ENCODE data around the gene SAAL1.
"Not testable (repeated sequence)": the region's sequence is repeated elsewhere in the genome, so short reads cannot be mapped to it uniquely, and the experiment has no call there.

The SAAL1 gene, protein sequence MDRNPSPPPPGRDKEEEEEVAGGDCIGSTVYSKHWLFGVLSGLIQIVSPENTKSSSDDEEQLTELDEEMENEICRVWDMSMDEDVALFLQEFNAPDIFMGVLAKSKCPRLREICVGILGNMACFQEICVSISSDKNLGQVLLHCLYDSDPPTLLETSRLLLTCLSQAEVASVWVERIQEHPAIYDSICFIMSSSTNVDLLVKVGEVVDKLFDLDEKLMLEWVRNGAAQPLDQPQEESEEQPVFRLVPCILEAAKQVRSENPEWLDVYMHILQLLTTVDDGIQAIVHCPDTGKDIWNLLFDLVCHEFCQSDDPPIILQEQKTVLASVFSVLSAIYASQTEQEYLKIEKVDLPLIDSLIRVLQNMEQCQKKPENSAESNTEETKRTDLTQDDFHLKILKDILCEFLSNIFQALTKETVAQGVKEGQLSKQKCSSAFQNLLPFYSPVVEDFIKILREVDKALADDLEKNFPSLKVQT

GRCh38 chr11:18105802-18106574 lies at the start of gene SAAL1:
TSS of gene SAAL1 (minus strand) at chr11:18106082. CDS start at chr11:18106041, 41 bp downstream.
- DNase-seq, result peak; percentile 81

- no peak for DNase-seq
Observed at GRCh38 chr11:18151581-18151980, 45.7 kb upstream of the SAAL1 start.

GRCh38 chr11:18145837-18146236 lies 40.0 kb upstream of the SAAL1 start:
- DNase-seq, result no peak

GRCh38 chr11:18145025-18145424 lies 39.1 kb upstream of the SAAL1 start:
- no peak for DNase-seq

DNA sequence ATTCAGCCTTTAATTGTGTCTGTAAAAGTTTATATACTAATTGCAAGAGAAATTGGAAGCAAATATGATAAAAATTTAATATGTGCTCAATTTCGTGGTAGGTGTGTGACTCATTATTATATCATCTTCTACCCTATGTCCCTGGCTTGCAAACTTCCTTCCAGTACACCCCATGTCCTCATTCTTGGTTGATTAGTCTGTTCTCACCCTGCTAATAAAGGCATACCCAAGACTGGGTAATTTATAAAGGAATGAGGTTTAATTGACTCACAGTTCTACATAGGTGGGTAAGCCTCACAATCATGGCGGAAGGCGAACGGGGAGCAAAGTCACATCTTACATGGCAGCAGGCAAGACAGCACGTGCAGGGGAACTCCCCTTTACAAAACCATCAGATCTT lies 38.4 kb upstream of the SAAL1 start:
- peak; percentile 78 for DNase-seq

- DNase-seq, result no peak
Observed at GRCh38 chr11:18140145-18140544, 34.3 kb upstream of the SAAL1 start.

GRCh38 chr11:18137186-18137800 lies 31.4 kb upstream of the SAAL1 start:
- DNase-seq, result no peak

DNA sequence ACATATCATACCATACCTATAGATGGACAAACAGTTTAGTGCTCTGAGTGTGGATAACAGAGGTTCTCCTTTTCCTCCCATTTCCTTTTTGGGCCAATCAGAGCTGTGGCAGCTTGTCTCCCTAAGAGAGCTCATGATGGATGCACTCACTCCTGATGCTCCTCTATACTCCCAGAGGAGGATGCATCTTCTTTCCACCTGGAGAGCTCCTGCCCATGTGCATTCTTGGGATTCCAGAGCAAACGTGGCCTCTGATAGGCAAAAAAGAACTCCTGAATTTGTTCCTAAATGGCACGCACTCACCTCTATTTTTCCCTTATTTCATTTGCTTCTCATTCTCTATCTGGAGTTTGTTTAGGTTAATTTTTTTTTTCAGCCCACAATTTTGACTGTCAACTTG lies 29.4 kb upstream of the SAAL1 start:
- no peak for DNase-seq

GRCh38 chr11:18132341-18132740 lies 26.5 kb upstream of the SAAL1 start, which contains the start of gene MRGPRX3:
TSS of gene MRGPRX3 (plus strand) at chr11:18132571. CDS start at chr11:18137203, 4,632 bp downstream.
- peak; percentile 10 for DNase-seq

GRCh38 chr11:18131115-18131514 lies 25.2 kb upstream of the SAAL1 start:
- DNase-seq, result not testable (repeated sequence)

GRCh38 chr11:18121331-18121828 lies 15.5 kb upstream of the SAAL1 start:
- DNase-seq, result not testable (repeated sequence)

DNA sequence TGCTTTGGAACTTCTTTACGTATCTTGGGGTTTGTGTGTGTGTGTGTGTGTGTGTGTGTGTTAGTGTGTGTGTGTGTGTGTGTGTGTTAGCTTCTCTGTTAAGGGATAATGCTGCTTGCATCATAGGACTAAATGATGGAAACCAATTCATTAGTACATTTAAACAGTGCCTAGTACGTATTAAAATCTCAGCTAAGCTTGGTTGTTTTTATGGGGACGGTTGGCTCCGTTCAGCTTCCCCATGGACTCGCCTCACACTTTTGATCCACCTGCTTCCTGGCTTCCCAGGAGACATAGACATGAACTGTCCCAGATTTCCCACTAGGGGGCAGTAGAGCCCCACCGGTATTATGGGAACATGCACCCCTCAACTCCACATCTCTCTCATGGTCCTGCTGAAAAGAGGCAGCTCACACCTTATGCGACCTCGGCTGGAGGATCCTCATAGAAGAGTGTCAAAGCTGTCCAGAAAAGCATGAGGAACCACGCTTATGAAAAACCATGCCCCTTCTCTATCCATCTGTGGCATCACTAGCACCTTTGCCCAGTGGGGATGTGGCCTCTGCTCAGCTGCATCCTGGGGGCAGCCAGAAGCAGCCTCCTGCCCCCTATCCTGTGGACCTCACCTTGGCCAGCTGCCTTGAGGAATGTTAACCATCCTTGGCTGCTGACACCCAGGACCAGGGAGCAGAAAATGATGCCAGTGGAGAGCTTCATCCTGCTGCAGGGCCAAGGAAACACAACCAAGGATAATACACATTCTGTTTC lies 9.7 kb upstream of the SAAL1 start:
- DNase-seq, result peak; percentile 53

DNA sequence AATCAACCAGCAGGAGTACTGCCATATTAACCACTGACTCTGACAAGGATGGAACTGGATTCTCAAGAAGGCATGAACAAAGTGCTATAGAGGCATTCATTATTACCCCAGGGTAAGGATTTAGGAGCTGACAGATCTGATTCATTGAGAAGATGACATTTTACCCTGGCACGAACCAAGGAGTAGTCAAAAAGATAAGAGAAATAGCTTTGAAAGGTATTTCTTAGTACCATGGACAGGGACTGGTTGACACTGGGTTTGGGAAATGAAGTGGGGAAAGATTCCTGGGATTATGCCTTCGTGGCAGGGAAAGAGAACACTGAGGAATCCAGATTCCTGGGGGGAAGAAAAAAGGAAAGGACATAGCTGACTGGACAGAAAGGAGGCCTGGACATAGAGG lies 5.1 kb upstream of the SAAL1 start:
- no peak for DNase-seq

GRCh38 chr11:18108254-18108653 lies 2.4 kb upstream of the SAAL1 start:
- no peak for DNase-seq

GRCh38 chr11:18106688-18107087 lies 806 bp upstream of the SAAL1 start:
- DNase-seq, result peak; percentile 60

GRCh38 chr11:18105086-18105801 lies 638 bp downstream of the SAAL1 start:
- no peak for DNase-seq

GRCh38 chr11:18100926-18101656 lies 4.8 kb downstream of the SAAL1 start:
- DNase-seq, result no peak

DNA sequence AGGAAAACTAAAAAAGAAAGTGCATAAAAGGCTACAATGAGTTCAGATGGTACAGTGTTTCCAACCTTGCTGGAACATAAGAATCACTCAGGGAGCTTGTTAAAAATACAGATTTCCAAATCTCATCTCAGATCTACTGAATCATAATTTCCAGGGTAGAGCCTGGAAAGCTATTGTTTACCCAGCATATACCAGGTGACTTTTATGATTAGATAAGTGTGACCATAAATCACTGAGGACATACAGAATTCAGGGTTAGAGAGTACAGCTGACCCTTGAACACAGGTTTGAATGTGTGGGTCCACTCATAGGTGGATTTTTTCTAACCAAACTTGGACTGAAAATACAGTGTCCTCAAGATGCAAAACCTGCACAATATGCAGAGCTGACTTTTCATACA lies 11.9 kb downstream of the SAAL1 start:
- no peak for DNase-seq

GRCh38 chr11:18091731-18092130 lies 14.2 kb downstream of the SAAL1 start:
- DNase-seq, result no peak

DNA sequence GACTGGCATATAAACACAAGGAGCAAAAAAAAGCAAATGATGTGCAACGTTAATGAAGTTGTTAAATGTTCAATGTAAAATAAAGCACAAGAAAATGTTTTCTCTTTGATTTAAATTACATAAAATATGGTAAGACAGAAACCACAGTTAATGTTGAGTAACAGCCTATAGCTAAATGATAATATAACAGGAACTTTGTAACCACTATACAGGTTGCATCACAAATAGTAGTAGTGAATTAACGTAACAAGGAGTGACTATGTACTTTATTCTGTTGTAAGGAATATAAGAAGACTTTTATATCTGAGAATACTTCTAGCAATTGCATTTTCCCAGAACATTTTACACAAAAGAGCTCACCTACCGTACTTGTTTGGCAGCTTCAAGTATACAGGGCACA lies 16.9 kb downstream of the SAAL1 start:
- no peak for DNase-seq

DNA sequence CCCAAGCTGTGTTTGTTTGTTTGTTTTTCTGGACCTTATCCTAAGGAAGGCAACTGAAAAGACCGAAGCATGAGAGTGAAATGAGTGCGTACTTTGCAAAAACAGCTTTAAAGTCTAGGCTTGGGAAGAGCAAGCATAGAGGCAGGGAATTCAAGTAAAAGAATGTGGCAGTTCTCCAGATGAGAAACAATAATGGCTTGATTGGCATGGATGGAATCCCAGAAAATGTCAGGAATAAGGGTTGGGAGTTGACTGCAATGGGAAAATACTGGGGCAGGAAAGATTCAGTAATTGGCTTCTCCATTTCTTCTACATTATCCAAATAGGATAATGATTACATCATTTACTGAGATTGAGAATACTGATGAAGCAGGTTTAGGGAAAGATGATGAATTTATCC lies 17.5 kb downstream of the SAAL1 start:
- no peak for DNase-seq
